ENCODE data around the gene AP2M1. TPM values are rescaled to one million over a fixed set of nuclear protein-coding genes. Genes with fewer than 3 reads are reported as not detected.
A peak's percentile ranks its signal among the peaks of the same experiment; 100 is the strongest.
"Not testable (repeated sequence)": the region's sequence is repeated elsewhere in the genome, so short reads cannot be mapped to it uniquely, and the experiment has no call there.

AP2M1 gene
- total RNA-seq, 1 donor from 2014 or later: 318 TPM

- peak; percentile 3 for ATAC-seq
- no peak for DNase-seq
- intact Hi-C loops (cut with micrococcal nuclease): no loop called here
Observed at GRCh38 chr3:184155644-184156521, 18.8 kb upstream of the AP2M1 start.

GRCh38 chr3:184156522-184156955 is 18.1 kb upstream of the AP2M1 start:
- intact Hi-C loops (cut with micrococcal nuclease): no loop called here
- ATAC-seq: peak; percentile 67
- peak; percentile 83 for DNase-seq

GRCh38 chr3:184157206-184157605 is 17.4 kb upstream of the AP2M1 start:
- no peak for DNase-seq
- intact Hi-C loops (cut with micrococcal nuclease): no loop called here
- ATAC-seq: no peak

DNA sequence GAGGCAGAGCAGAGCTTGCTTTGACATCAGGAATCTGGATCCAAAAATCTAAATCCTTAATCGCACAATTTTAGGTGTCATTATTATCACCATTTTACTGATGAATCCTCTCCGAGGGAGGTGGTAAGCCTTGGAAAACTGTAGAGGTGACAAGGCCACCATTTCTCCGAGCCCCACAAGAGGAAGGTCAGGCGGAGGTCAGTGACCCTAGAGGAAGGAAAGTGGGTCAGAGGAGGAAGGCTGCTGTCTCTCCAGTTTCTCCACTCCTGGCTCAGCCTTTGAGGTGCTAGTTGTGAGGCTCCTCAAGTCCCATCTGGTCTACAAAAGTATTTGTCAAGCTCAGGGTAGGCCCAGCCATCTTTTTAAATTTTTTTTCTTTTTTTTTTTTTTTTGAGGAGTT is 16.3 kb upstream of the AP2M1 start:
- ATAC-seq: no peak
- DNase-seq: no peak
- intact Hi-C loops (cut with micrococcal nuclease): no loop called here

DNA sequence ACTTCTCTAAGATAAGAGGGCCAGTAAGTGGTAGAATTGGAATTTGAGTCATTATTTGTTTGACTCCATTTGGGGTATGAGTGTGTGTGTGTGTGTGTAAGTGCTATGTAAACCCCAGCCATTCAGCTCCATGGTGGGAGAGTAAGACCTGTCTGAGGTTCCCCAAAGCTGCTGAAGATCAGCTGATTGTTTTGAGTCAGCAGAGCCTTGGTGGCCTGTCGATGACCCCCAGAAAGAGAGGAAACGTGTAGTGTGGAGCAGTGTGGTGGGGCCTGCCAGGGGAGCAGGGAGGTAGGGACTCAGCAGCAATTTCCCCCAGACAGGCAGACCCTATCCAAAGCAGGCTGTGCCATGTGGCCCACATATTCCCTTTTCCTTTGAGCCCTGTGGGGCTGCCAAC is 14.2 kb upstream of the AP2M1 start:
- DNase-seq: no peak
- intact Hi-C loops (cut with micrococcal nuclease): no loop called here
- ATAC-seq: peak; percentile 1

DNA sequence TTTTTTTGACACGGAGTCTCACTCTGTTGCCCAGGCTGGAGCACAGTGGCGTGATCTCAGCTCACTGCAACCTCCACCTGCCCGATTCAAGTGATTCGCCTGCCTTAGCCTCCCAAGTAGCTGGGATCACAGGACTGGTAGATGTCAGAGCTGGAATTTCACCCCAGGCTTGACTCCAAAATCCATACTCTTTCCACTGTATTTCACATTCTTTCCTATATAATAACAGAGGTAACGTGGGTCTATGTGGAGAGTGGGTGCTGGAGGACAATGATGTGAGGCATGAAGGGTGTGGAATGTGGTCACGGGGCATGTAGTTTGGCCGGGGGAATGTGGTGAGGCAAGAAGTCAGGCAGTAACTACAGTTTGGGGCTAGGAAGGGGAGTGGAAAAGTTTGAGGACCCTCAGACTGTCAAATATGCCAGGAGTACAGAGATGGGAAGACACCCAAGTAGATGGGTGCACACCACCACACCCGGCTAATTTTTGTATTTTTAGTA is 12.0 kb upstream of the AP2M1 start:
- ATAC-seq; intact Hi-C loops (cut with micrococcal nuclease): not testable (repeated sequence)
- DNase-seq: peak; percentile 19

DNA sequence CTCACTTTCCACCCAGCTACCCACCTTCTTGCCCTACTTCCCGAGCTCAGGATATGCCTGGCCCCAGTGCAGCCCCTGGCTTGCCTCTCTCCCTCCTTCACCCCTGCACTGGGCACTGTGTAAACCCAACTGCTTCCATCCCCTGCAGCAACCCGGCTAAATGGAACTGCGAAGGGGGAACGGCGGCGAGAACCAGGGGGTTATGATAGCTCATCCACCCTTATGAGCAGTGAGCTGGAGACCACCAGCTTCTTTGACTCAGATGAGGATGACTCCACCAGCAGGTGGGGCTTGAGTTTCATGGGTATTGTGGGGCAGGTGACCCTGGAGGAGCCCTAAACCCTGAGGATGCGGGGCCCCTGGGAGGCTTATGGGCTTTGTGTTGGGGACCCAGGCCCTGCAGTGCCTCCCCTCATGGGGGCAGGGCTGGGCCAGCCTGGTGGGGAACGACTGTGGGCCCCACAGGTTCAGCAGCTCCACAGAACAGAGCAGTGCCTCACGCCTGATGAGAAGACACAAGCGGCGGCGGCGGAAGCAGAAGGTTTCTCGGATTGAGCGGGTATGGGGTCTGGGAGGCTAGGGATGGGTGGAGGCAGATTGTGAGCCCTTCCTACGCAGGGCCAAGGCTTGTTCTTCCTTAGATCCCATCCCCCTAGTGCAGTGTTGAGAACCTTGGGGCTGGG is 9.9 kb upstream of the AP2M1 start:
- intact Hi-C loops (cut with micrococcal nuclease): no loop called here
- ATAC-seq: no peak
- no peak for DNase-seq

DNA sequence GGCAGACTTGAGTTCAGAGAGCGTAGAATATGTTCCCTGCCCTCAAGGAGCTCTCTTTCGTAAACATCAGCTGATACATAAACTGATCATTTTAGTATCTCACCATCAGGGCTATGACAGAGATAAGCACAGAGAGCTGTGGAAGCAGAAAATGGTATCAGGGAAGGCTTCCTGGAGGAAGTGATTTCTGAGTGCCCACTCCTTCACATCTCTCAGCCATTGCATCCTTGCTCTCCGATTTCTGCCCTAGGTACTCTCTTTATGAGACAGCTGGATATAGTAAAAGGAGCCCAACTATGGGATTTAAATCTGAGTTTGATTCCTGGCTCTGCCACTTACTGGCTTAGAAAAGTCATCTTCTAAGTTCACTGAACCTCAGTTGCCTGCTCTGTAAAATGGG is 9.1 kb upstream of the AP2M1 start:
- no peak for DNase-seq
- ATAC-seq: no peak
- intact Hi-C loops (cut with micrococcal nuclease): no loop called here

DNA sequence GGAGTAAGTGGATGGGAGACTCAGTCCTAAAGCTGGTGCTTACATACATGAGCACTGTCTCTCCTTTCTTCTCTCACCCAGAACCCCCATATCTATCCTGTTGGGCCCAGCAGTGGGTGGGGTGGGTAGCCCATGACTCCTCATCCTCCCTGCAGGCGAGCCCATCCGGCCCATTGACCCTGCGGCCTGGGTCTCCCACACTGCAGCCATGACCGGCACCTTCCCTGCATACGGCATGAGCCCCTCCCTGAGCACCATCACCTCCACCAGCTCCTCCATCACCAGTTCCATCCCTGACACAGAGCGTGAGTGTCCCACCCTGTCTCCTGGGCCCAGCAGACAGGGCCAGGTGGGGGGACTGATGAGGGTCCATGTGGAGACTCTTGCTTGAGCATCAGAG is 8.0 kb upstream of the AP2M1 start:
- no peak for DNase-seq
- ATAC-seq: no peak
- intact Hi-C loops (cut with micrococcal nuclease): no loop called here

DNA sequence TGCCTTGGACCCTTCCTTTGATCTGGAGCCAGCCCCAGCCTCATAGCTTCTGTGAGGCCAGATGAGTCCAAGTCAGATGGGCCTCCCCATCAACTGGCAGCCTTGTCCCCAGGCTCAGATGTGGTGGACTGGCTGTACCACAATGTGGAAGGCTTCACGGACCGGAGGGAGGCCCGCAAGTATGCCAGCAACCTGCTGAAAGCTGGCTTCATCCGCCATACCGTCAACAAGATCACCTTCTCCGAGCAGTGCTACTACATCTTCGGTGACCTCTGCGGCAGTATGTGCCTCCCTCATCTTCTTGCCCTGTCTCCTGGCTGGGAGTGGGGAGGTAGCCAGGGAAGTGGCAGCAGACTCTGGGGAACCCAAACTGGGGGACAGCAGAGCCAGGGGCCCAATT is 6.9 kb upstream of the AP2M1 start:
- no peak for ATAC-seq
- no peak for DNase-seq
- intact Hi-C loops (cut with micrococcal nuclease): no loop called here

DNA sequence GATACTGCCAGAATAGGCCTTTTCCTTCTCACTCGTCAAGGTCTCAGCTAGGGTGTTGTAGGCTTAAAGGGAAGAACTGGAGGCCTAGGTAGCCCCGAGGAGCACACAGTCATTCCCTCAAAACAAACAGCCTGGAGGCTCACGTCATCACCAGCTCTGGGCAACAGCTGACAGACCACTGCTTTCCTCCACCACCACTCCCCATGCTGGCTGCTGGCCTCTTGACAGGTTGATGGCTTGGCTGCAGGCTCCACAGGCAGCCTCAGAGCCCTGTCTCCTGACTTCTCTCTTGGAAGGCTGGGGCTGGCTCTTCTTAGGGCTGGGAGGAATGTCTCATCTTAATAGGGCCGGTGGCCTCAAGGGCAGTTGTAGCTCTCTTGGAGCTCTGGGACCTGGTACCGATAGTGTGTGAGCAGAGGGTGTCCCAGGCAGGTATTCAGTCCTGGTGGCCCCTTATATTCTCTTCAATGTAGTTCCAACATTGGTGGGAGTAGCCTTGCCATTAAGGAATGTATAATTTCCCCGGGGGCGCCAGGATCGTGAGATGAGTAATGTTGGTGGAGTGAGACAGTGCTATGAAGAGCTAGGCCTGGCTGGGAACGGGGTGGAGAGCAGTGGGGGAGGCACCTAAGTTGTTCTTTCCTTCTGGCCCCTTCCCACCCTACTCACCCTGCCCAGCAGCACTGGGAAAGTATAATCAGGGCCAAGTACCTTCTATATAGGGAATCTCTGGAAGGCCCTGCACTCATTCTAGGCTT is 6.1 kb upstream of the AP2M1 start:
- ATAC-seq: peak; percentile 5

GRCh38 chr3:184169896-184170875 is 4.5 kb upstream of the AP2M1 start:
- no peak for ATAC-seq
- intact Hi-C loops (cut with micrococcal nuclease): no loop called here
- DNase-seq: no peak

More for the DNA sequence above, 6.1 kb upstream of the AP2M1 start:
- intact Hi-C loops (cut with micrococcal nuclease): no loop called here
- no peak for DNase-seq

DNA sequence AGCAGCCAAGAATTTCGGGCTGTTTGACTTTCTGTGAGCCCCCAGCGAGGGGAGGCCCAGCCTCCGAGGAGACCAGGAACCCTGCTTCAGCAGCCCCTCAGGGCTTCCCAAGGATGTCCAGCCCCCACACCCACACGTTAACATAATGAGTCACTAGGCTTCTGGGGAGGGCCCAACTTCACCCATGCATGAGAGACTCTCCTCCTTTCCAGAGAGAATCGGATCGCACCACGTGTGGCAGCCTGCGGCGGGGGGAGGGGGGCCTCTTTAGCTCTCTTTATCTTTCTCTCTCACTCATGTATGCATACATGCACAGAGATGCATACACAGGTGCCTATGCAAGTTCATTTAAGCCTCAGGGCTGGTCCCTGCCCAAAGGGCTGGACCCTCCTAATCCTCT is 3.1 kb upstream of the AP2M1 start:
- ATAC-seq (no peak), DNase-seq (no peak)
- intact Hi-C loops (cut with micrococcal nuclease): no loop called here

- ATAC-seq (no peak), DNase-seq (no peak)
- intact Hi-C loops (cut with micrococcal nuclease): no loop called here
Observed at GRCh38 chr3:184172681-184173373, 1.8 kb upstream of the AP2M1 start.

DNA sequence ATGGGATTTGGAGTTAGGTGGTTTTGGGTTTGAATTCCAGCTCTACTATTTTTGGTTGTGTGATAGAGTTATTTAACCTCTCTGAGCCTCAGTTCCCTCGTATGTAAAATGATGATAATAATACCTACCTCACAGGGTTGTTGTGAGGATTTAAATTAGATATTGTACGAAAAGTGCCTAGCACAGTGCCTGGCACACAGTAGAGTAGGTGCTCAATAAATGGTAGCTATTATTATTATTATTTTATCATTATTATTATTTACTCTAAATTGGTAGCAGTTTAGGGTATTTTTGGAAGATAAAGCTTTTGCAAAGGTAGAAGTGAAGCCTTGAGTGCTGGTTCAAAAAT is 1.3 kb upstream of the AP2M1 start:
- intact Hi-C loops (cut with micrococcal nuclease): no loop called here
- ATAC-seq: no peak
- DNase-seq: no peak

DNA sequence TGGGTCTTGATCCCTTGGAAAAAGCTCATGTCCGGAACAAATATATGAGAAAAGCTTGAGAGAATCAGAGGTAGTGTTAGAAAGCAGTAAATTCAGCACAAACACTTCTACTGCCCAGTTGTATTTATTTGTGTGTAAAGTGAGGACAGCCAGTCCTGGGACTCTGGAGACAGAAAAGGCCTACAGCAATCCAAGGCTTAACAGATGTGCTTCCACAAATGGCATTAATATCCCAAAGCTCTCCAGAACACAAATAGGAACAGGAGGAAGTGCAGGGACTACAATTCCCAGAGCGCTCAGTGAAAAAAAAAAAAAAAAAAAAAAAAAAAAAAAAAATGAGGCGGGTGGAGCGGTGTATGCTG is 390 bp upstream of the AP2M1 start:
- no peak for DNase-seq
- no peak for ATAC-seq
- intact Hi-C loops (cut with micrococcal nuclease): no loop called here

DNA sequence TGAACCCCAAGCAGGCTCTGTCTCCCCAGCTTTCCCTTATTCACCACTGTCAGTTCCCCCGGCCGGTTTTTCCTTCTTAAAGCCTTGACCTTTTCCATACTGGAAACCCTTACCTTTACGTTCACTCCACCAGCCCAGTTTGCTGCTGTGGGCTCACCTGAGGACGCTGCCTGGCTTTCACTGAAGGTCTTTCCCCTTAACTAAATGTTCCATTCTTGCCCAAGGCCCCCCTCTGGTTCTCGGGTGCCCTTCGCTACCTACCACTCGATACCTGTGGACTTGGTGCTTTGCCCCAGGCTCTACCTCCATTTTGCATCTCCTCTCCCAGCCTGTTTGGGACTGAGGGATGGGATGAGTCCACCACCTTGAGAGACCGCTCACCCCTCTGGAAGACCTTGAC is 851 bp downstream of the AP2M1 start:
- intact Hi-C loops (cut with micrococcal nuclease): no loop called here
- no peak for ATAC-seq
- no peak for DNase-seq

DNA sequence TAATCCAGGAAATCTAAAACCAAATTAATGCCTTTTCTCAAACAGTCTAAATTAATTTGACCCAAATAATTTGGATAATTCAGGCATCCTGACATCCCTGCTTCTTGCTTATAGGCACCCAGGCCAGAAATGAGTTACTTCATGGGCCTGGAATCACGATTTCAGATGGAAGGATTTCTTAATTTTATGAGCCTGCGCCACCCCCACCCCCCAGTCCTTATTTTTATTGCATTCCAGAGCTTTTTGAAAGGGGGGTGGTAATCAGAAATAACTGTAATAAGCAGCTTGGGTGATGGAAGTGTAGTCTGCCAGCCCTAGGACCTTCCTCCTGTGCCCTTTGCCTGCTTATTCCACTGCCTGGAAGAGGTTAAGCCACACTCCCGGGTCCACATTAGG is 1.3 kb downstream of the AP2M1 start:
- intact Hi-C loops (cut with micrococcal nuclease): no loop called here
- no peak for ATAC-seq
- DNase-seq: no peak
